Heart left ventricle (tissue), 13 donors: ENCODE results near the gene CELF2.

Source experiments
- POLR2A ChIP-seq, 2 donors: fragments of 450-650 bp; IDR thresholded peaks; one replicate each; pipeline ENCODE4 v1.6.1; 2017; ENCODE audit warnings: antibody characterized with exemption in 2 of 2, mild to moderate bottlenecking in 2 of 2, moderate library complexity in 2 of 2
- TF ChIP-seq, protein P1 (sequence below), 12 donors: fragments of 200-600 bp; sonication (generic) in 4 of 12; IDR thresholded peaks; one replicate each; pipeline versions ENCODE4 v1.5.0 to v1.8.0; 2018 to 2022; ENCODE audit warnings: antibody characterized with exemption in 12 of 12, mild to moderate bottlenecking in 5 of 12
- donor health status: ischemic (EF 13 %, LVEDD 7.1; RV severe dilation, severe dysfunction).
- donor health status: DM: no; HTN: yes; CAD: no.
- donor health status: DM: no; HTN: no; CAD: no.
- donor health status: ischemic (EF 25% LVEDD 6.9; RV normal size, moderate dysfunction).
- donor health status: ischemic (EF 25% LVEDD 5.7; RV mildly dilated, moderate dysfunction).
- donor health status: ischemic (EF 35%, LVEDD 5.7; RV mildly dilated, moderate dysfunction).
- donor health status: nonischemic (EF 11% LVEDD 7.7; RV severe dilation, severe dysfunction).
- donor health status: DM: yes; HTN: yes; CAD: no.
- donor health status: PGD.
- donor health status: ischemic (EF 29% LVEDD 5.4; RV normal size, mild dysfunction).
- donor health status: nonischemic (EF 23%, LVEDD 6.1; RV moderate dilation, normal function).

- no peak for TF ChIP-seq POLR2A (IDR thresholded peaks at IDR 0.05)
- TF ChIP-seq, protein P1, sequence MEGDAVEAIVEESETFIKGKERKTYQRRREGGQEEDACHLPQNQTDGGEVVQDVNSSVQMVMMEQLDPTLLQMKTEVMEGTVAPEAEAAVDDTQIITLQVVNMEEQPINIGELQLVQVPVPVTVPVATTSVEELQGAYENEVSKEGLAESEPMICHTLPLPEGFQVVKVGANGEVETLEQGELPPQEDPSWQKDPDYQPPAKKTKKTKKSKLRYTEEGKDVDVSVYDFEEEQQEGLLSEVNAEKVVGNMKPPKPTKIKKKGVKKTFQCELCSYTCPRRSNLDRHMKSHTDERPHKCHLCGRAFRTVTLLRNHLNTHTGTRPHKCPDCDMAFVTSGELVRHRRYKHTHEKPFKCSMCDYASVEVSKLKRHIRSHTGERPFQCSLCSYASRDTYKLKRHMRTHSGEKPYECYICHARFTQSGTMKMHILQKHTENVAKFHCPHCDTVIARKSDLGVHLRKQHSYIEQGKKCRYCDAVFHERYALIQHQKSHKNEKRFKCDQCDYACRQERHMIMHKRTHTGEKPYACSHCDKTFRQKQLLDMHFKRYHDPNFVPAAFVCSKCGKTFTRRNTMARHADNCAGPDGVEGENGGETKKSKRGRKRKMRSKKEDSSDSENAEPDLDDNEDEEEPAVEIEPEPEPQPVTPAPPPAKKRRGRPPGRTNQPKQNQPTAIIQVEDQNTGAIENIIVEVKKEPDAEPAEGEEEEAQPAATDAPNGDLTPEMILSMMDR (IDR thresholded peaks at IDR 0.05) = no peak
These were observed 149.7 kb downstream of the CELF2 start for GRCh38 chr10:11167233-11167966.
